GM12801 (cell line): ENCODE results near the gene GABPA.

Experiments used
- CTCF ChIP-seq: IDR thresholded peaks from one replicate; pipeline ENCODE4 v1.5.1; 2011; ENCODE audit warnings: control low read depth; ENCODE audit not compliant: insufficient read length; ENCODE audit errors: extremely low read depth

Gene GABPA

DNA sequence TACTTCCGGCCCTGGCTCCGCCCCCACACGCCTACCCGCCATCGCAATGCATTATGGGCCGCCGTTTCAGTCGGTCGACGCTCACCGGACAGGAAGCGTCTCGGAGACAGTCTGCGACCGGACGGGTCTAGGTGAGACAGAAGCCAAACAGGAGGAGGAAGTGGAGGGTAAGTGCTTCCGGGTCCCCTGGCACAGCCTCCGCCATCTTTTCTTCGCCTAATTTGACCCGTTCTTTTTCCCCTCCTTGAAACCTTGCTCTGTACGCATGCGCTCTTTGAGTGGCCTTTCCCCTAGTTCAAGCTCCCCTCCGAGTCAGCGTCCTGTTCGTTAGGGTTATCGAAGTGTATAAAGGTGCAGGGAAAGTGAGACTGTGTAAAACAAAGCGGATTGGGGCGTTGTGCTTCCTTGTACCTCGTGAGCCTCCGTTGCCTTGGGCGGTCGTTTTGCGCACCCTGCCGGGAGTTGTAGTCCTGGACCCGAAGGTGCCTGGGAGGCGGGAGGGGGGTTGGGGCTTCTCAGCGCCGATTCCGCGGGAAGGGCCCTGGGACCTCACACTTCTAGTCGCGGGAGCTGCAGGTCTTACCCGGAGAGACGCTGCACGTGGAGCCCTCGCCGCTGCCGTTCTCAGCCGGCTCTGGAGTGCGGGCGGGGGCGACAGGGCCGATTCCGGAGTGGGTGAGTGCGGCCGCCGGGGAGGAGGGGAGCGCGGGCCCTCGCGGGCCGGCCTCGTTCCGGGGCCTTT is at the start of gene GABPA, which contains the start of gene ATP5PF:
Gene GABPA, plus strand, starts transcription at position 69 of the 742 bp plus-strand sequence. CDS start 6,627 bp downstream, outside the sequence.
Gene ATP5PF, minus strand, starts transcription at position 1 of the 742 bp plus-strand sequence. CDS start 5,110 bp downstream, outside the sequence.
- TF ChIP-seq CTCF = no peak

DNA sequence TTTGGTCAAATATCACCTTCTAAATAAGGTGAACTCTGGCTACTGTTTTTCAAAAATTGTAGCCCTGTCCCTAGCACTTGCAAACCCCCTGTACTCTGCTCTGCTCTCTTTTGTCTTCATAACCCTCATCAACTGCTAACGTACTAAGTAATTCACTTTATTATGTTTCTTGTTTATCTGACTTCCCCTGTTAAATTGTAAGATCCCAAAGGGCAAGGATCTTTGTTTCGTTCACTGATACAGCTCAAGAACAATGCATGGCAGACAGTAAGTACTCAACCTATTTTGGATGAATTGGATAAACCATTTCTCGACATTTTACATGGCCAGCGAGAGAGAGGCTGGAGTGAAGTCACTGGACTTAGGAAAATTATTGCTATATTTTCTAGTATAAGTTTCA is 47.0 kb upstream of the GABPA start:
- TF ChIP-seq CTCF = no peak

GRCh38 chr21:25688275-25689155 is 46.3 kb upstream of the GABPA start:
- no peak for TF ChIP-seq CTCF

DNA sequence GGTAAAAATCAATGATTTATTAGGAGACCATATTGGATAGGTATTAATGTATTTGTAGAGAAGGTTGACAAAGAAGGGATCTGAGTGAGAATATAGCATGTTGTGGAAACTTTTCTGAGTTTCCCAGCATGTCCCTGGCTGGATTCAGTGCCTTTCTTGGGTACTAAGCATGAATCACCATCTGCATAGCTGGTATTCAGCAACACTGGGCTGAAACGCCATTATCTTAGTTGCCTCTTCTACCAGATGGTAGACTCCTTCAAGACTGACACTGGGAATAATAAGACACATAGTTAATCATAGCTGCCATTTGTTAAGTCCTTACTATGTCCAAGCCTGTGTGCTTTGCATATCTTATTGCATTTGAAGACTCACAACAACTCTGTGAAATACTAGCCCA is 45.5 kb upstream of the GABPA start:
- TF ChIP-seq CTCF = no peak

- TF ChIP-seq CTCF = no peak
Measured at GRCh38 chr21:25691976-25692375, 42.8 kb upstream of the GABPA start.

DNA sequence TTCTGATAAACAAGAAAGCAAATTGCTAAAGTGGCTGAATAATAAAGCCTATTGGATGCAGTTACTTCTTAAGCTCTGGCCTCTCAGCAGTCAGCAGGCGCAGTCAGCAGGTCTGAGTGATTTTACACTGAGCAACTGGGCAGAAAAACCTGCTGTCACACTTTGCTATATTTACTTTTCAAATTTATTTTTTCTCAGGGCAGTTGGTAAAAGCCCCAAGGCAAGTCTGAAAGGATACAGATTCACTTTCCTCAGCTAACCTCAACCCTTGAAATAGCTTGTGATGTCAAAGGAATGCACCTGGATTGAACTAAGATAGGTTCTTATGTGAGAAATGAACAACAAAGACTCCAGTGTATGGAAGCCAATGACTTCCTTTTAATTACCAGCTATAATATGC is 34.0 kb upstream of the GABPA start:
- no peak for TF ChIP-seq CTCF

- TF ChIP-seq CTCF = no peak
Measured at GRCh38 chr21:25701529-25701928, 33.2 kb upstream of the GABPA start.
